Fibroblast of gingiva (primary cell): Measurements from ENCODE around the gene LIPC.

Experiments used
- DNase-seq: peaks from one replicate; pipeline ENCODE4 v3.0.0-alpha.2; 2011; ENCODE audit warnings: low read depth

Gene LIPC

GRCh38 chr15:58497046-58497785 lies 65.4 kb downstream of the LIPC start:
- no peak for DNase-seq

- DNase-seq = peak; percentile 96
Observed at GRCh38 chr15:58498821-58499580, 67.2 kb downstream of the LIPC start.

GRCh38 chr15:58501006-58501405 lies 69.2 kb downstream of the LIPC start:
- no peak for DNase-seq

GRCh38 chr15:58501636-58502188 lies 69.9 kb downstream of the LIPC start:
- DNase-seq = no peak

- no peak for DNase-seq
Observed at GRCh38 chr15:58503139-58504027, 71.6 kb downstream of the LIPC start.

- no peak for DNase-seq
Observed at GRCh38 chr15:58504674-58505234, 73.0 kb downstream of the LIPC start.

- no peak for DNase-seq
Observed at GRCh38 chr15:58505581-58505980, 73.8 kb downstream of the LIPC start.

- DNase-seq = no peak
Observed at GRCh38 chr15:58506064-58506490, 74.3 kb downstream of the LIPC start.

GRCh38 chr15:58506783-58507668 lies 75.2 kb downstream of the LIPC start:
- no peak for DNase-seq

- DNase-seq = no peak
Observed at GRCh38 chr15:58509556-58509955, 77.8 kb downstream of the LIPC start.

- peak; percentile 48 for DNase-seq
Observed at GRCh38 chr15:58510715-58511598, 79.2 kb downstream of the LIPC start.

GRCh38 chr15:58511599-58511987 lies 79.8 kb downstream of the LIPC start:
- no peak for DNase-seq

- no peak for DNase-seq
Observed at GRCh38 chr15:58512522-58512921, 80.7 kb downstream of the LIPC start.

GRCh38 chr15:58513008-58513407 lies 81.2 kb downstream of the LIPC start:
- no peak for DNase-seq

GRCh38 chr15:58513726-58514336 lies 82.0 kb downstream of the LIPC start:
- no peak for DNase-seq

GRCh38 chr15:58515807-58516206 lies 84.0 kb downstream of the LIPC start:
- DNase-seq = no peak

- no peak for DNase-seq
Observed at GRCh38 chr15:58517252-58517681, 85.5 kb downstream of the LIPC start.

- no peak for DNase-seq
Observed at GRCh38 chr15:58517682-58518525, 86.1 kb downstream of the LIPC start.
